Frontal cortex (tissue), 4 donors: ENCODE measurements around the gene SLC4A5. TPM values are rescaled to one million over a fixed set of nuclear protein-coding genes. Genes with fewer than 3 reads are reported as not detected.
"Not testable (repeated sequence)": the region's sequence is repeated elsewhere in the genome, so short reads cannot be mapped to it uniquely, and the experiment has no call there.

Experiments
- DNase-seq, 2 donors: peaks; one replicate each; pipeline ENCODE4 v3.0.0; 2012; ENCODE audit warnings: low spot score in 2 of 2
- FAIRE-seq: peaks from 2 replicates; lab custom pipeline; 2012; peaks lifted over from hg19 to GRCh38; lab: Jason Lieb, UNC
- total RNA-seq: library from RNA; depleted of rRNA; stranded (reverse); fragments of >200 nt; gene quantifications from one replicate; pipeline ENCODE4 v1.2.3, GENCODE V29; 2014
- donor health status: control.
- donor health status: control.
- donor health status: control.

SLC4A5 gene
- total RNA-seq, 1 donor from 2014 or later = 1.2 TPM

DNA sequence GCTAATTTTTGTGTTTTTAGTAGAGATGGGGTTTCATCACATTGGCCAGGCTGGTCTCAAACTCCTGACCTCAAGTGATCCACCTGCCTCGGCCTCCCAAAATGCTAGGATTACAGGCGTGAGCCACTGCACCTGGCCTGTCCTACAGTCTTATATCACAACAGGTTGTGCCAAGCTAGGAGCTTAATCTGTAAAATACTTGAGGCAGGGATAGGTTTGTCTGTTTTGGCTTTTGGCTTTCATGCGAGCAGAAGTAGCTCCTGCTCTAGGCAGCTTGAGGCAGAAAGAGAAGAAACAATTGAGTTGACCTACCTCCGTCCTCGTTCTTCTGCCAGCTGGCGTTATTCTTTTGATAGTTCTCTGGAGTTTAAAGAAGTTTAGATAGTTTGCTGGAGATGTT lies 127.4 kb downstream of the SLC4A5 start:
- not testable (repeated sequence) for FAIRE-seq, DNase-seq

DNA sequence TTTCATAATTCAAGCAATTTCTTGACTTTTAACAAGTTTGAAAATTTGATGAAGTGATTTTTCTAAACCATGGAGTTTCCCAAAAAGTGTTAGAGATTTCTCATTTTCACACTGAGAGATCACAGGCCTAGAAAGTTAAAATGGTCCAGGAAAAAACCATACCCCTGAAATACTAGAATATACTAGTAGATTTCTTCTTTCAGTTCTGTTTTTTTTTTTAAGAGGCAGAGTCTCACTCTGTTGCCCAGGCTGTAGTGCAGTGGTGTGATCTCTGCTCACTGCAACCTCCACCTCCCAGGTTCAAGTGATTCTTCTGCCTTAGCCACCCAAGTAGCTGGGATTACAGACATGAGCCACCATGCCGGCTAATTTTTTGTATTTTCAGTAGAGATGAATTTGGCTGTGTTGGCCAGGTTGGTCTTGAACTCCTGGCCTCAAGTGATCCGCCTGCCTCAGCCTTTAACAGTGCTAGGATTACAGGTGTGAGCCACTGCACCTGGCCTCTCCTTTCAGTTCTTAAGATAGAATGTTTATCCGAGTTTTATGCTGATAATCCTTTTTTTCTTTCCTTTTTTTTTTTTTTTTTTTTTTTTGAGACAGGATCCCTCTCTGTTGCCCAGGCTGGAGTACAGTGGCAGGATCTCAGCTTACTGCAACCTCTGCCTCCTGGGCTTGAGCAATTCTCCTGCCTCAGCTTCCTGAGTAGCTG lies 130.4 kb downstream of the SLC4A5 start:
- no peak for FAIRE-seq
- no peak for DNase-seq

DNA sequence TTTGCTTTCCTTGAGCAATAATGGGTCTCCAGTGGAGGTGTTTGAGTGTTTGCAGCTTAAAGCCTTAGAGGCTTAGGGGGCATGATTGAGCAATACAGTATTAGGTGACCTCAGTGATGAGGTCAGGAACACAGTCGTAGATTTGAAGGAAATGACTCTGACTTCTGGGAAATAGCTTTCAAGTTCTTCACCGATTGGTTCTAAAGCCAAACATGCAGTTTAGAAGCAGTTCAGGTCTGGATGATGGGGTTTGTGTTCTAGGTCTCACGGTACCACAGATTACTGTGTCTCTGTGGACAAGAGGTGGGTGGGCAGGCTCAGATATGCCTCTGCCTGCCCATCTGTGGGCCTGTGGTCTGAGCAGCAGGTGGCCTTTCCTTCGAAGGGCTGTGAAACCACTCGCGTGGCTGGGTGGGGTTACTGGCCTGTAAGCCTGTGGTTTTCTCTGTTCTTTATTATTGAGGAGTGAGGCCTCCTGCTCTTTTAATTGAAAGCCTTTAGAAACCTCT lies 137.0 kb downstream of the SLC4A5 start:
- DNase-seq = no peak
- FAIRE-seq = no peak

DNA sequence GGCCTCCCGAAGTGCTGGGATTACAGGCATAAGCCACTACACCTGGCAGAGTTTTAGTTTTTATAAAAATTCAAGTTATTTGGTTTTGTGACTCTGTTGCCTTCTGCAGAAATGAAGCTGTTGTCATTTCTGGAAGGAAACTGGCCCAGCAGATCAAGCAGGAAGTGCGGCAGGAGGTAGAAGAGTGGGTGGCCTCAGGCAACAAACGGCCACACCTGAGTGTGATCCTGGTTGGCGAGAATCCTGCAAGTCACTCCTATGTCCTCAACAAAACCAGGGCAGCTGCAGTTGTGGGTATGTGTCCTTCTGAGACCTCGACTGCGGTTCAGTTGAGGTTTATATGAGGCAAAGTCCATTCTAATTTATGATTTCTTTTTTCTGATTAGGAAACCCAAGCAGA lies 137.6 kb downstream of the SLC4A5 start:
- DNase-seq (no peak), FAIRE-seq (no peak)

DNA sequence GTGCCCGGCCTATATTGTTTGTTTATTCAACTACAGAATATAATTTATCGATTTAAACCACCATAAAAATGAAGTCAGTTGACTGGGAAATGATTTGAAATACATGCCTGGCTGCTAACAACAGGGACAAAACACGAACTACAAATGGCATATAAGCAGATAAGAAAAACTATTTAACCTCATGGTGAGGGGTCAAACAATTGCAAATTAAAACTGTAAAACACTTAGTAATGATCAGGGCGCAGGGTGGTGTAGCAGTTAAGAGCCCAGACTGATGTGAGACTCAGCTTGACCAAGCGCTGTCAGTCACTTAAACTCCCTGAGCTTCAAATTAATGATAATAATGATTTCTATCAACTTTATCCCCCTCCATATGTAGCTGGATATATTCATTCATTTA lies 138.1 kb downstream of the SLC4A5 start:
- DNase-seq (no peak), FAIRE-seq (no peak)

DNA sequence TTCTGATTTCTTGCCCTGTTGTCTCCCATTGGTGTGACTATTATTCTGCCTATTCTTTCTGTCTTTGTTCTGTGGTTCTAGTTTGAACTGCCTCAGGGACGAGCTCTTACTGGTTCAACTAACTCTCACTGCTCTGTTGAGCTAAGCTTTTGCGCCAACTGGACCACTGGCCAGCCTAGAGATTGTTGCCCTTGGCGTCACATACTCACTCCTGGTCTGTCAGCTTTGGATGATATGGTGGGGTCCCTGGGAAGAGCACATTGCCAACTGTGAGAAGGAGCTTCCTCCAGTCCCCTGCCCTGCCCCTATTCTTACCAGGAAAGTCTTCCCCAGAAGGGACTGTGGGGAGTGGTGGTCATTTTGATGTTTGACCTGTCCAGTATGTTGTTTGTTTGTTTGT lies 138.8 kb downstream of the SLC4A5 start:
- no peak for FAIRE-seq
- no peak for DNase-seq

DNA sequence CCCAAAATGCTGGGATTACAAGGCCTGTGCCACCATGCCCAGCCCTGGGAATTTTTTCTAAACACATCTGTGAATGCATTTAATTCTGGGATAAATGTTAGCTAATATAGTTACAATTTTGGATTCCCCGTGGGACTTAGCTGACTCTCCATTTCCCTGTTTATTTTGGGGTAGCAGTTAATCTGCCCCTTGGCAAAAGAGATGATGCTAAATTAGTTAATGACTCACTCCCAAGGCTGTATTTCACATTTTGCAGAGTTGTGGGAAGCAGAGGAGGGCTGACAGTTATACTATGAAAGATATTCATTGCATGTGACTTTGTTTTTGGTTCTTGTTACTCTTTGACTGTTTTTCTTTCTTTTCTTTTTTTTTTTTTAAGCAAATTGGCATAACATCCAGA lies 141.6 kb downstream of the SLC4A5 start:
- DNase-seq (no peak), FAIRE-seq (no peak)

DNA sequence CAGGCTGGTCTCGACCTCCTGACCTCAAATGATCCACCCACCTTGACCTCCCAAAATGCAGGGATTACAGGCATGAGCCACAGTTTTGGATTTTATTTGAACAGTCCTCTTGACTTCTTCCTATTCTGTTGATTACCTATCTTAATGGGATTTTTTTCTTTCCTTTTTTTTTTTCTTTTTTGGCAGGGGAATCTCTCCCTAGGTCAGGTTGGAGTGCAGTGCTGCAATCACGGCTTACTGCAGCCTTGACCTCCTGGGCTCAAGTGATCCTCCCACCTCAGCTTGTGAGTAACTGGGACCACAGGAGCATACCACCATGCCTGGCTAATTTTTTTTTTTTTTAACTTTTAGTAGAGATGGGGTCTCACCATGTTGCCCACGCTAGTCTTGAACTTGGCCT lies 142.0 kb downstream of the SLC4A5 start:
- FAIRE-seq (no peak), DNase-seq (no peak)

DNA sequence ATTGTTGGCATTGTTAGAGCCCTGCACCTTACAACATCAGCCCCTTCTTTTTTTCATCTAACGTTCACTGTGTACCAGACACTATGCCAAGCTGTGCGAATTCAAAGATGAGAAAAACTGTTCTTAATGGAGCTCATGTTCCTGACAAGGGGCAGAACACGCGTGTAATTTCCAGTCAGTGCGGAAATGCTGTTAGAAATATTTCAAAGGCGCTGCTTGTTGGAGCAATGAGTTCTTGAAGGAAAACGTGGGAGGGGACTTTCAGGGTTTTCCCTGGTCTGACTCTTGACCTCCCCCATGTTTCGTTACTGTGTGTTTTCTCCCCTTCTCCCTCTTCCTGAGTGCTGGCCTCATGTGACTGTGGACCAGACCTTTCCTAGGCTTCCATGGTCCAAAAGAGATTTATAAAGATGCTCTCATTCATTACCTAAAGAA lies 143.3 kb downstream of the SLC4A5 start:
- DNase-seq = no peak
- FAIRE-seq = no peak

DNA sequence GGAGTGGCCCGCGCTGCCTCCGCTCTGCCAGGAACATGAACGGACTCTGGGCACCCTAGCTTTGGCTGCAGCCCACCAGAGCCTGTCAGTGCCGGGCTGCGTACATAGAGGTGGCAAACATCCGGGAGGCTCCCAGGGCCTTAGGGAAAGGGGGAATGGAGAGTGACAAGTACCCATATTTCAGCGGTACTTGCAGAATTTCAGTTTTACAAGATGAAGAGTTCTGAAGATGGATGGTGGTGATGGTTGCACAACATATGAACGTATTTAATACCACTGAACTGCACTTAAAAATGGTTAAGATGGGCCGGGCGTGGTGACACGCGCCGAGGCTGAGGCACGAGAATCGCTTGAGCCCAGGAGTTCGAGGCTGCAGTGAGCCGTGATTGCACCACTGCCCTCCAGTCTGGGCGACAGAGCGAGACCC lies 143.9 kb downstream of the SLC4A5 start:
- DNase-seq = no peak
- no peak for FAIRE-seq

DNA sequence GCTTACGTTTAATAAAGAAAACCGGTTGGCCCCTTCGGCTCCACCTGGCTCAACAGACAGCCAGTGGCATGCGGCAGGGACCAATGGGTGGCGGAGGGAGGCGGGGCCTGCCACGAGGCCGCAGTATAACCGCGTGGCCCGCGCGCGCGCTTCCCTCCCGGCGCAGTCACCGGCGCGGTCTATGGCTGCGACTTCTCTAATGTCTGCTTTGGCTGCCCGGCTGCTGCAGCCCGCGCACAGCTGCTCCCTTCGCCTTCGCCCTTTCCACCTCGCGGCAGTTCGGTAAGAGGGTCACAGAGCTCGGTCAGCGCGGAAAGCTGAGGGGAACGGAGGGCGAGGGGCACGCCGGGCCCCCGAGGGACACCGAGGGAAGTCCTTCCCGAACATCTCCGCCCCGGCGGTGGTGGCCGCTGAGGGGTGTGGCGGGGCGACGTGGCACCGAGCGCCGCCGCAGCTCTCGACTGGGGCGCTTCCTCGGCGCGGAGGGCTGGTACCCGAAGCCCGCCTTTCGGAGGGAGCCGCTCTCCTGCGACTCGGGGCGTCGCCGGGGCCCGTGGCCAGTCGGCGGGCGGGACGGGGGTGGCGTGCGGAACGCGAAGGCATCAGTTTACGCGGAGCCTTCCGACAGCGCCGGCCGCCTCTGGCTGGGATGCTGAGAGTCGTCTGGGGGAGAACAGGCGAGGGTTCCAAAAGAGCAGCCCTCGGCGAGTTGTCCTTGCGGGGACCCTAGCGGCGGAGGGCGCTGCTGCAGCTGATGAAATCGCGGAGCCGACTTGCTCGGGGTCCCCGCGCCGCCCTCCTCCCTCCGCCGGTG lies 144.5 kb downstream of the SLC4A5 start, which contains the start of gene MTHFD2:
MTHFD2 (plus strand) TSS at position 155 of the 814 bp plus-strand sequence; CDS start at position 182, 27 bp downstream.
- DNase-seq (peak; percentile 81 to 86), FAIRE-seq (no peak)

DNA sequence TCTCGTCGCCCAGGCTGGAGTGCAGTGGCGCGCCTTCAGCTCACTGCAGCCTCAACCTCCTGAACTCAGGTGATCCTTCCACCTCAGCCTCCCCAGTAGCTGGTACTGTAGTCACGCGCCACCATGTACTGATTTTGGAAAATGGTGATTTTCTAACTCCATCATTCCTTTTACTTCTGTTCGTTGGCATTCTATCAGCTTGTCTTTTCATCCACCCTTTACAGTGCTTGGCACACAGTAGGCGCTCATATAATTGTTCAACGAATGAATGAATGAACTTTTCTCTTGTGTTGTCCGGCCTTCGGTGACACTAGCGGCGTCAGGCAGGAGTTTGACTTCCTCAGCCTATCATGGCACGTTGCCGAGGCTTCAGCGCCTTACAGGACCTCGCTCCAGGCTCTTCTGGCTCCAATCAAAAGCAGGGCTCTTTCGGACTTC lies 145.2 kb downstream of the SLC4A5 start:
- FAIRE-seq (no peak), DNase-seq (no peak)

DNA sequence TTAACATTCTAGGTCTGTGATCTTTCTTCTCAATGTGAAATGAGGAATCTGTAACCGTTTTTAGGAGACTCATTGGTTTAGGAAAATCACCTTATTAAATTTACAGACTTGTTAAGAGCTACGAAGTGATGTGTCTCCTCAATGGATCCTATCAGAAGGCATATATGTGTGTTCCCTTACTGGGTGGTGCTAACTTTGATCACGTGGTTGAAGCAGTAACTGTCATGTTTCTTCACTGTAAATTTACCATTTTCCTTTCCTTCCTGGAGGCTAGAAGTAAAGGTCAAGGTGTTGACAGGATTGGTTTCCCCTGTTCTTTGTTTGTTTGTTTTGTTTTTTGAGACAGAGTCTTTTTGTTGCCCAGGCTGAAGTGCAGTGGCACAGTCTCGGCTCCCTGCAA lies 146.2 kb downstream of the SLC4A5 start:
- DNase-seq = no peak
- FAIRE-seq = no peak

DNA sequence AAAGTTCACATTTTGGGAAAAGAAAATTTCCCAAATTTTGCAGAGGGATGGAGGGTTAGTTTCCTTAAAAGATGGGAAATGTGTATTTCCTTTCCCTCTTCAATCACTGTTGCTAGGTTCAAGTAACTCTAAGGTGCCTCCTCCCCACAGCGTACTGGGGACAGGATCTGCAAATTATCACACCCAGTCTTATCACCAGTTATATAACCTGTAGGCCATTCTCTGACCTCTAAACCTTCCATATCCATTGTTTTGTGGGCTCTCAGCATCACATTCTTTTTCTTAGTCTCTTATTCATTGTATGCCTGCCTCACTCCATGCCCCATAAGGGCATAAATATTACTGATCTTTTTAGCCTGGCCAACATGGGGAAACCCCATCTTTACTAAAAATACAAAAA lies 148.4 kb downstream of the SLC4A5 start:
- FAIRE-seq (no peak), DNase-seq (no peak)

DNA sequence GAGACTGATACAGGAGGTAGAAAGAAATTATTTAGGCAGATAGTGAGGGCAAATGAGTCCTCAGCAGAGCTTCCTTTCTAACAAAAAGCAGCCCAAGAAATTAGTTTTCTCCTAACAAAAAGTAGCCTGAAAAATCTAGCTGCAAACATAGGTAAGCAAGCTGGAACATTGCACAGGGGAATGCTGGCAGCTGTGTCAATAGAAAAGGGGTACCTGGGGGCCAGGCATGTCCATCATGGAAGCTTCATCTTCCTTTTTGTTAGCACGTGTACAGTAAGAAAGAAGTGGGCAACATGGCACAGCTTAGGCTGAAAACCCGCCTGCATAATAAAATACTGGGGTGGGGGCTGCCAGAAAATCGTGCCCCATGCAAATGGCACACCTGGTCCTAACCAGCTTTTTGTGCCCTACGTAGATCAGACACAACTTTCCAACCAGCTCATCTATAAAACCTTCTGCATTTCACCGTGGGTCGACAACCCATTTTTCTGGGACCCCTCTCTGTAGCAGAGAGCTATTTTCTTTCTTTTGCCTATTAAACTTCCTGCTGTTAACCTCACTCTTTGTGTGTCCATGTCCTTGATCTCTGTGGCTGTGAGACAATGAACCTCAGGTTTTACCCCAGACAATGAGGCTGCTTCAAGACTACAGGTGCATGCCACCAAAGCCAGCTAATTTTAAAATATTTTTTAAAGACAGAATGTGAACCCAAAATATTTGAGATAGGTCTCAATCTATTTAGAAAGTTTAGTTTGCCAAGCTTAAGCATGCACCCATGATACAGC lies 151.4 kb downstream of the SLC4A5 start:
- FAIRE-seq (no peak), DNase-seq (no peak)

DNA sequence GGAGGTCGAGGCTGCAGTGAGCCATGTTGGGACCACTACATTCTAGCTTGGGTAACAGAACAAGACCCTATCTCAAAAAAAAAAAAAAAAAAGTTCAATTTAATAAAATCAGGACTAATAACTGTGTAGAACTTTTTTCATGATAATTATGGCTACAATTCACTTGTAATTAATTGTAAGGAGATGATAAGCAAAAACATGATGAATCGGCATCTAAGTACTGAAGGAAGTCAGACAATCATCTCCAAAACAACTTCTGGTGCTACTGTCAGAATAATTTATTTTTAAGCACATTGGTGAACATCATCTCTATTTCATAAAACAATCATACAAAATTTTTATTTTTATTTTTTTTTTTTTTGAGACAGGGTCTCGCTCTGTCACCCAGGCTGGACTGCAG lies 154.5 kb downstream of the SLC4A5 start:
- FAIRE-seq (no peak), DNase-seq (no peak)

DNA sequence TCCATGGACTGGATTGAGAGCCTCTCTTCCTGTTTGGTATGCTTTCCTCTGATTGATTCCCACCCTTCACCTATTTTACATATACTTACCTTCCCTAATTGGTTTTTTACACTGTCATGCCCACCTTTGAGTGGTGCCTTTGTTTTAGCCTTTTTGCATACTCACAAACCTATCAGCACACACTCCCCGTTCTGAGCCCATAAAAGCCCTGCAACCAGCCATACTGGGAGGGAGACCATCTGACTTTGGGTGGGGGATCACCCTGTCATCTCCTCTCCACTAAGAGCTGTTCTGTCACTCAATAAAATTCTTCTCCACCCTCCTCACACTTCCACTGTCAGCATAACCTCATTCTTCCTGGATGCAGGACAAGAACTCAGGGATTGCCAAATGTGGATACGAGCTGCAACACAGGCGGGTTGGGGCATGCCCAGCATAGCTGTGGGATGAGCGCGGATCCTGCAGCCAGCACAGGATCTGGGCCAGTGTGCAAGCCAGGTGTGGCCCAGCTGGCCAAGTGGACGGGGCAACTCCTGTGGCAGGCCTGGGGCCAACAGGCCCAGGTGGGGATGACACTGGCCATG lies 155.1 kb downstream of the SLC4A5 start:
- DNase-seq = no peak
- no peak for FAIRE-seq

DNA sequence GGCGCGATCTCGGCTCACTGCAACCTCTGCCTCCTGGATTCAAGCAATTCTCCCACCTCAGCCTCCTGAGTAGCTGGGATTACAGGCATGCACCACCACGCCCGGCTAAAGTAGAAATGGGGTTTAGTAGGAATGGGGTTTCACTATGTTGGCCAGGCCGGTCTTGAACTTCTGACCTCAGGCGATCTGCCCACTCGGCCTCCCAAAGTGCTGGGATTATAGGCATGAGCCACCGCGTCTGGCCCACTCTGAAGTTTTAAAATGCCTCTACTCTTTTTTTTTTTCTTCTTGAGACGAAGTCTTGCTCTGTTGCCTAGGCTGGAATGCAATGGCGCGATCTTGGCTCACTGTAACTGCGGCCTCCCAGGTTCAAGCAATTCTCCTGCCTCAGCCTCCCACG lies 156.5 kb downstream of the SLC4A5 start:
- DNase-seq, FAIRE-seq: not testable (repeated sequence)

DNA sequence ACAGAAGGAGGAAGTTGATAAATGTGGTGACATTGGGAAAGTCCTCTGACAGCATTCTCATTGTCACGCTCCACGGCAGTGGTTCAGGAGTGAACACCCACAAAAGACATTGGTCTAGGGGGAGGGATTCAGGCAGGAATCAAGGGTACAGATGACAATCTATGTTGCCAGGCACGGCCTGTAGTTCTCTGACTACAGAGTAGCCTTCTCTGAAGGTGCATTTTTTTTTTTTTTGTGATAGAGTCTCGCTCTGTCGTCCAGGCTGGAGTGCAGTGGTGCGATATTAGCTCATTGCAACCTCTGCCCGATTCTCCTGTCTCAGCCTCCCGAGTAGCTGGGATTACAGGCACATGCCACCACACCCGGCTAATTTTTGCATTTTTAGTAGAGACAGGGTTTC lies 157.2 kb downstream of the SLC4A5 start:
- no peak for DNase-seq
- no peak for FAIRE-seq

DNA sequence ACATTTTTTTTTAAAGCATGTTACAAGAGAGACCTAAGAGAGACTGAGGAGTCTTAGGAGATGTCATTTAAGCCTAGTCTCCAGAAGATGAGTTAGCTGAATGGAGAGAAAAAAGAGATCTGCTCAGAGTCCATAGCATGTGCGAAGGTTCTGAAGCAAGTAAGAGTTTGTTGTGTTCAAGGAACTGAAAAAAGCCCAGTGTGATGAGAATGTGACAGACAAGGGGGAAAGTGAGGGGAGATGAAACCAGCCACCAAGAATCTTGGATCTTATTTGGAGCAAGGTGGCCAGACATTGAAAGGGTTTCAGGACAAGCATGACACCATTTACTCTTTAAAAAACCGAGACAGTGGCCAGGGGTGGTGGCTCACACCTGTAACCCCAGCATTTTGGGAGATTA lies 159.3 kb downstream of the SLC4A5 start:
- DNase-seq = no peak
- FAIRE-seq = no peak
